Fibroblast of skin of right biceps (primary cell): ENCODE measurements around the gene CELF2.
"Not testable (repeated sequence)": the region's sequence is repeated elsewhere in the genome, so short reads cannot be mapped to it uniquely, and the experiment has no call there.

ENCODE experiments used
- DNase-seq: peaks from one replicate; pipeline ENCODE4 v3.0.0-alpha.2; 2013

CELF2 gene

DNA sequence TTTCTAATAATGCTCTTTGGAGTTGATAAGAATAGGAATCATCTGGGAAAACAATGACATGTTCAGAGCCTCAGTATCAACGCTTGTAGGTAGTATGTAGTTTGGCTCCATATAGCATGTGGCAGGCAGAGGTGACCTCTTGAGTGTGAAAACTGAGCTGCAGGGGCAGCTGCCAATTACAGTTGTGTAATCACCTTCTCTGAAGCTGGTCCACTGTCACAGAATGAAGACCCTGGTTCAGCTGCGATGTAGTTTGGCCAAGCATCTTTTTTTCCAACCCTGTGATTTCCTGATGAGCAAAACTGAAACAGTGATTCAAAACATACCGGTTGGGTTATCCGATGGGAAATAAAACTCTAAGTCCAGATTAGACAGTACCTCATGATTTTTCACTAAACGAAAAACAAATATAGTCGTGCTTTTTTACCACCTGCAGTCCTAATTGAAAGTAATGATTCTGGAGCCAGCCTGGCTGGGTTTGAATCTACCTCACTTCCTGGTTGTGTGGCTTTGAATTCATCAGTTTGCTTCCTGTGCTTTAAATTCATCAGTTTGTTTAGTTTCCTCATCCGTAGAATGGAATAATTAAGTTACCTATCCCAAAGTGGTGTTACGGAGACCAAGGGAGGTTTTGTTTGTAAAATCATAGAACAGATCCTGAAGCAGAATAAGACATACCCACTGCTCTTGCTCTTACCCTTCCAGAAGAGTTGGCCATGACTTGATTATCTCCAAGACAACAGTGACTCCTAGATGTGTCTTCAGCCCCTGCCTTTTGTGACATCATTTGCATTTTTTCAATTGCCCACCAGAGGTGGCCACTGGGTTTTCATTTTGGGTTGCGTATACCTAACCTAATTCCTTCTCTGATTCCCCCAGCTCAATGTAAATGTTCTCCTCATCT, 87.4 kb downstream of the CELF2 start:
- DNase-seq, result no peak

DNA sequence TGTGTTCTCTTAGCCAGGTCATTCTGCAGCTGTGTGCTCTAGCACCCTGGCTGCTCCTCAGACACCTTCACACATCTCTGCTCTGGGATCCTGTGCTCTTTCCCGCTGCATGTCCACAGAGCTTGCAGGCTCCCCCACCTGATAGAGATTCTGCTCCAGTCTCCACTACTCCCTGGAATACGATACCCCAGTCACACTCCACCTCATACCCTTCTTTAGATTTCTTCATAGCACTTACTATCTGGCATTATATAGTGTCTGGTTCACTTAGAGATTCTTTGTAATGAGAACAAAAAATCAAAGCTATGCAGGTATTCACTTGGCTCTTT, 88.0 kb downstream of the CELF2 start:
- DNase-seq, result no peak

GRCh38 chr10:11106621-11107374, 89.1 kb downstream of the CELF2 start:
- DNase-seq, result no peak

DNA sequence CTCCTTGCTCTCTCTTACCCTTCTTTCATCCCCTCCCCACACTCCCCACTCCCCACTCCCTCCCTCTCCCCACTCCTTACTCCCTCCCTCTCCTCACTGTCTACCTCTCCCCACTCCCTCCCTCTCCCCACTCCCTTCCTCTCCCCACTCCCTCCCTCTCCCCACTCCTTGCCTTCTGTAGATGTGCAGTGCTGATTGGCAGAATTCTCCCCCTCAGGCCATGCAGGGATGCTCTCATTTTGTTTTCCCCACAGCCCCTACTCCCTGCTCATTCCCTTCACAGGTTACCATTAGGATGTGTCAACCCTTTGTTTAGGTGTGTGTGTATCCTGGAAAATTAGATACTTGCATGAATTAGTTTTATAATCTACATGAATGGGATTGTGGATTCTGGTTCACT, 90.3 kb downstream of the CELF2 start:
- DNase-seq, result no peak

- no peak for DNase-seq
Observed at GRCh38 chr10:11108356-11108755, 90.7 kb downstream of the CELF2 start.

DNA sequence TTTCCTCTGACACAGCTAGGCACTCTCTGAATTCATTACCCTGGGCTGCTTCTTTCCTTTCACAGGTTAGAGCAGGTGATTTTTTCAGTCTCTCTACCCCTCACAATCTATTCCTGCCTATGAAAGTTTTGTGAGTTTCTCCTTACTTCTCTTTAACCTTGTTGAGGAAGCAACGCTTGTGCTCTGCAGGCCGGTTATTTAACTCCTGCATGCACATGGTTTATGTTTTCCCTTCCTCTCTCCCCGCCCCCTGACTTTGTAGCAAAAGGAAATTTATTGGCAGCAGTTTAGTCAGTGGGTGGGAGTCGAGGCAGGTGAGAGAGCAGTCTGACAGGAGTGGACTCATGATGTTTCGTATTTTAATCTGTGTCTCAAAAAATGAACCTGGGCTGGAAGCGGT, 91.9 kb downstream of the CELF2 start:
- no peak for DNase-seq

DNA sequence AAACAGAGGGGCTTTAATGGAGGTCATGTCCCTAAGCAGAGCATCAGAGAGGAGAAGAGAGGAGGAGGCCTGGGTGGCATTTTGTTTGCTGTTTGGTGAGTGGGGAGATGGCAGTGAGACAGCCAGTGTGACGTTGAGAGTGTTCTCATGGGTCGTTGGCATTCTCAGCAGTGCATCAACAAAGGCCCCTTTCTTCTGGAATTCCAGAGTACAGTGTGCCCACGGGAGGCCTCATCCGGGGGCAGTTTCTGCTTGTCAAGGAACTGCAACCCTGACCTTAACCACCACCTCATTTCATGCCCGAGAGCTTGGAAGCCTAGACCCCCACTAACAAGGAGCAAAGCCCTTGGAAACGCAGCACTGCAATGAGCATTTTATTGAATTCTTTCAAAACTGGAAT, 92.9 kb downstream of the CELF2 start:
- DNase-seq, result no peak

DNA sequence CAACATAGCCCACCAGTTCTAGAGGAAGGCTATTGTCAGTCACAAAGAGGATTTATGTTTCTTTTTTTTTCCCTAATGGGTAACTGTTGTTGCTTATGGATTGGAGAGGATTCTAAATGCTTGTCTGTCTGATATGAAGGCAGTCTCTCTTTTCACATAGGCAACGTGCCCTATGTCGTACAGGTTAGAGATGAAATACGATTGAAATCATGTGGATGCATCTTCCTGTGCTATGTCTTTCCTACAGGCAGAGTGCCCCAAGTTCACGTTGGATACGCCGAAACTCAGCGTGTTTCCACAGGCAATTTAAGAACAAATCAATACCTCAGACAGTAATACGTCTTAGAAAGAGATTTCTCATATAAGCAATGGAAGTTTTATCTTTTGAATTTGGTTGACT, 93.8 kb downstream of the CELF2 start:
- DNase-seq, result no peak

DNA sequence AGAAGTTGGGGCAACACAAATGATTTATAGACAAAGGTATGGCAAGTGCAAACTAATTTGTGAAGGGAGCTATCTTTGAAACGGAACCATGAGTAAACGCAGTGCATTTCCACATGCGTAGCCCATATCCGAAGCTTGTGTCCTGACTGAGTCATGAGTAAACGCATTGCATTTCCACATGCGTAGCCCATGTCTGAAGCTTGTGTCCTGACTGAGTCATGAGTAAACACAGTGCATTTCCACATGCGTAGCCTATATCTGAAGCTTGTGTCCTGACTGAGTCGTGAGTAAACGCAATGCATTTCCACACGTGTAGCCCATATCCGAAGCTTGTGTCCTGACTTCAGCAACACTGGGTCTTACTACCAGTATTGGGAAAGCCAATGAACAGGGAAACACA, 95.0 kb downstream of the CELF2 start:
- DNase-seq, result no peak

DNA sequence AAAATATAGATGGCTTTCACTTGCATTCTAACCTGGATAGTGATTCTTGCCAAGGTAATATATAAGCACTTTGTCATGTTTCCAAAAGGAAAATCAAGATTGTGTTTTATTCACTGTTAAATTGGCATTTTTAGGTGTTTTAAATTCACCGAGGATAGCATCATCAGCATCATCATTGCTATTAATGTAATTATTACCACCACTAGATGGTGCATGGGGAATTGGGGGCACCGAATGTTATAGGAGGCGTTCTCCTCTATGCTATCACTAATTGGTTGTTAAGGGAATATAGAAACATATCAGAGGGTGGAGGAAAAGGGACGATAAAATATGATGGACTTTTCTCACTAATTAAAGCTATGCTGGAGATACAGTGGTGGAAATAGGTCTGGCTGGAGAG, 95.5 kb downstream of the CELF2 start:
- no peak for DNase-seq

GRCh38 chr10:11114269-11114668, 96.6 kb downstream of the CELF2 start:
- DNase-seq, result no peak

DNA sequence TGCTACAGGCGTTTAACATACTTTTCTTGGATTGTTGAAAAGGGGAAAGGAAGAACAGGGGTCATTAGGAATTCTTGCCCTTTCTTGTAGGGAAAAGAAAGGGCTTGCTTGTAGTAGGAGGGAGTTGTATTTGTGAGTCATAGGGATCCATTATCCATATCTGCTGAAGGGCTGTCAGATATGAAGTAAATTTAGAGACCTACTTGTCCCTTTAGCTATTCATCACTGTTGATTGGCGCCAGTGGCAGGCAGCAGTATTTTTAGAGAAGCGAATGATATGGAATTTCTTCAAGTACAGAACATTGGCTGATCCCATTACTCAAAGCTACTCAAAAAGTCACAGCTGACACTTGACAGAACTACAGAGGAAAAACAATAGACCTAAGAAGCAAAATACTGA, 97.7 kb downstream of the CELF2 start:
- no peak for DNase-seq

DNA sequence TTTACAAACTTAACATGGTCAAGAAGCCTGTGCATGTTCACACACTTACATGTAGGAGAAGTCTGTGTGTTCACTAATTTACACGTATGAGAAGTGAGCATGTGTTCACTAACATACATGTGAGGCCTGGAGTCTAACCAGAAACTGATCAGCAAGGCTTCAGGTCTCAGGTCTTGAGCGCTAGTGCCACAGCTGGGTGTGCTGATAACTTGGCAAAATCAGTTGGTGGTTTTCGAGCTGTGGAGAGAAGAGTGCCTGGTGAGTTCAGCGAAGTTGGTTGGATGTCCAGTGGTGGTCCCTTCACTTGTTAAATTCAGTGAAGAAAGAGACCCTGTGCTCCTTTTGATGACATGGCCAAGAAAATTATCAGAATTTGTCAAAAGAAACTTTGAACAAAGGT, 98.7 kb downstream of the CELF2 start:
- DNase-seq, result no peak

DNA sequence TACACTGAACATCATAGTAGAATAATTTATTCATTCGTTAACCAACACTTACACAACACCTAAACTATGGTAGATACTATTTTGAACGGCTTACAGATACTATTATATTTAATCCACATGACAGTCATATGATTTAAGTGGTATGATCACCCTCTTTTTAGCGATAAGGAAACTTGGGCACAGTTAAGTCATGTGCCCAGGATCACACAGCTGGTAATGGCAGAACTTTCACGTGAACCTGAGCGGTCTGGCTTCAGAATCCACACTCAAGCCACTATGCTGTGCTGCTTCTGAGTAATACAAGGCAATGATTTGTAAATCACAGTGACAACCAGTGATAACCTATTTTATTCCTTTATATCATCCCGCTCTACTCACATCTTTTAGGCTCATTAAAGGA, 99.1 kb downstream of the CELF2 start:
- DNase-seq, result no peak

- DNase-seq, result no peak
Observed at GRCh38 chr10:11118686-11119085, 101.0 kb downstream of the CELF2 start.

DNA sequence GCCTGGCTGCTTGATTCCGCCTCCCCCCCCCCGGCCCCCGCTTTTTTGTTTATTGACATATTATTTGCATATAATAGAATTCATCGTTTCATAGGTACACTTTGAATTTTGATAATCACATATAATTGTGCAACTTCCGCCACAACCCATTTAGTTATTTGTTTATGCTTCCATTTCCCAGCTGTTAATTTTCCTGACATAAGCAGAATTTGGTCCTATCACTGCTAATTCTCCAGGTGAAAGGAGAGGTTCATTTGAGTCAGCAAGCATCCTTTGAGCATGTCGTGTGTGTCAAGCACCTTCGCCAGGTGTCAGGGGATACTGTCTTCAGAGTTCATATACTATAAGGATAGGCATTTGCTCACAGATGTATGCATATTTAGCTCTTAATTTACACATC, 102.2 kb downstream of the CELF2 start:
- no peak for DNase-seq

GRCh38 chr10:11120711-11121110, 103.0 kb downstream of the CELF2 start:
- DNase-seq, result no peak

GRCh38 chr10:11123892-11124291, 106.2 kb downstream of the CELF2 start:
- not testable (repeated sequence) for DNase-seq

- DNase-seq, result no peak
Observed at GRCh38 chr10:11125004-11125403, 107.3 kb downstream of the CELF2 start.

- DNase-seq, result not testable (repeated sequence)
Observed at GRCh38 chr10:11127017-11127416, 109.3 kb downstream of the CELF2 start.

DNA sequence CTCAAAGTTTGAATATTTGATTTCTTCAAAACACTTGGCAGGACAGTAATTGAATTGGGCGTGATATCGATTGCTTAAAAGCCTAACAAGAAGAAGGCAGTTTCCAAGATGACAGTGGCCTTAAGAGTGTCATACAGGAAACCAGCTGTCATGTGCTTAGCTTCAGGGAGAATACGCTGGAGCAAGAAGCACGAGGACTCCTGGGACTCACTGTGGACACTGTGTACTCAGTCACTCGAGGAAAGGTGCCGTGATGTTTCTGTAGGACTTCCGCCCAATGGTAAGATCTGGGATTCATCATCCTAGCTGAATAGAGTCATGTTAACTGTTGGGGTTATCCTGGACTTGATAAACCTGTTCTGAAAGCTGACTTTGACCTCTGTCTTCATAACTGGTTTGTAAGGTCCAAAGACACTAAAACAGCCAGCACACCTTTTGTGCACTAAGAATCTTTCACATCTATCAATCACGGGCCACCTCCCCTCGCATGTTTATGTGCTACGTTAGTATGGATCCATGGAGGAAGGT, 113.5 kb downstream of the CELF2 start:
- no peak for DNase-seq

DNA sequence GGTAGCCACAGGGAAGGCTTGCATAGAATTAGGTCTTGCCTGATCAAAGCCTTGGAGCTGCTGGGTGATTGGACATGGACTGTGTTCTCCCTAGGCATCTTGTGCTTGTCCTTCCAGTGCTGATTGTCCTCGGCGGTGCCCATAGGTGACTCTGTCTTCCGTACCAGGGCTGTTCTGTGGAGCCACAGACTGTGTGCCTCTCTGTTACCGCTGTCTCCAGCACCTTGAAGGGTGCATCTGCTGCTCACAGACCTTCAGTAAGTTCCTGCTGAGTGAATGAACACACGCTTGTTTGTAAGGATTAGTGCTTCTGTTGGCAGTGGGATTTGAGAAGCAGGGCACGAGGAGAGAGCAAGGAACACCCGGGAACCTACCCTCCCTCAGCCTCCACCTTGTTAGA, 116.7 kb downstream of the CELF2 start:
- no peak for DNase-seq

- DNase-seq, result no peak
Observed at GRCh38 chr10:11135709-11136108, 118.0 kb downstream of the CELF2 start.

- DNase-seq, result no peak
Observed at GRCh38 chr10:11138314-11139033, 120.8 kb downstream of the CELF2 start.
